Keratinocyte (primary cell): ENCODE measurements around the gene STAMBPL1. TPM values are rescaled to one million over a fixed set of nuclear protein-coding genes. Genes with fewer than 3 reads are reported as not detected.

ENCODE experiments used
- DNase-seq: peaks from one replicate; pipeline ENCODE4 v3.0.0-alpha.2; 2011; ENCODE audit warnings: low read depth, missing footprints, low spot score
- FAIRE-seq: peaks from 2 replicates; lab custom pipeline; 2011; peaks lifted over from hg19 to GRCh38; lab: Jason Lieb, UNC
- H2AFZ ChIP-seq: 2 replicates; pipeline ENCODE4 v1.6.0; 2012; ENCODE audit warnings: low read length, control low read depth, inconsistent platforms; ENCODE audit not compliant: control insufficient read depth
- H3K27ac ChIP-seq: 2 replicates; pipeline ENCODE4 v1.5.1; 2011; ENCODE audit warnings: low read length; ENCODE audit not compliant: control insufficient read depth, insufficient read depth
- H3K27me3 ChIP-seq: 3 replicates; pipeline ENCODE4 v1.6.0; 2011; ENCODE audit warnings: low read length; ENCODE audit not compliant: control insufficient read depth, insufficient read depth; ENCODE audit errors: extremely low read depth
- H3K36me3 ChIP-seq, 2 experiments: 2 replicates in 1 of 2; 3 replicates in 1 of 2; pipeline ENCODE4 v1.5.1; 2011; ENCODE audit warnings: low read length in 2 of 2, mild to moderate bottlenecking in 1 of 2; ENCODE audit not compliant: control insufficient read depth in 2 of 2, insufficient read depth in 2 of 2; ENCODE audit errors: extremely low read depth in 1 of 2
- H3K4me1 ChIP-seq: 3 replicates; pipeline ENCODE4 v1.5.1; 2011; ENCODE audit warnings: low read length; ENCODE audit not compliant: control insufficient read depth, insufficient read depth; ENCODE audit errors: extremely low read depth
- H3K4me2 ChIP-seq: 3 replicates; pipeline ENCODE4 v1.6.0; 2011; ENCODE audit warnings: low read depth, low read length; ENCODE audit not compliant: control insufficient read depth, insufficient read depth; ENCODE audit errors: extremely low read depth
- H3K4me3 ChIP-seq, 3 experiments: fragments of 200-600 bp in 1 of 3; sonication (generic) in 1 of 3; 2 replicates in 2 of 3; 3 replicates in 1 of 3; pipeline ENCODE4 v1.5.1; 2011 to 2016; ENCODE audit warnings: low read length in 3 of 3, mild to moderate bottlenecking in 3 of 3, control low read depth in 2 of 3, inconsistent platforms in 1 of 3, low read depth in 1 of 3, mixed read lengths in 1 of 3, mixed run types in 1 of 3, moderate library complexity in 1 of 3; ENCODE audit not compliant: control insufficient read depth in 2 of 3, insufficient read depth in 2 of 3; ENCODE audit errors: extremely low read depth in 1 of 3
- H3K79me2 ChIP-seq: 2 replicates; pipeline ENCODE4 v1.6.0; 2012; ENCODE audit warnings: low read length; ENCODE audit not compliant: control insufficient read depth, insufficient read depth
- H3K9ac ChIP-seq: 3 replicates; pipeline ENCODE4 v1.6.0; 2011; ENCODE audit warnings: low read length; ENCODE audit not compliant: control insufficient read depth, insufficient read depth; ENCODE audit errors: extremely low read depth
- H3K9me1 ChIP-seq: 3 replicates; pipeline ENCODE4 v1.6.0; 2011; ENCODE audit warnings: low read length; ENCODE audit not compliant: control insufficient read depth, insufficient read depth; ENCODE audit errors: extremely low read depth
- H3K9me3 ChIP-seq: 2 replicates; pipeline ENCODE4 v1.5.1; 2012; ENCODE audit warnings: low read depth, low read length; ENCODE audit not compliant: control insufficient read depth
- H4K20me1 ChIP-seq: 3 replicates; pipeline ENCODE4 v1.6.0; 2011; ENCODE audit warnings: low read length; ENCODE audit not compliant: control insufficient read depth, insufficient read depth; ENCODE audit errors: extremely low read depth
- EZH2 ChIP-seq: IDR thresholded peaks from one replicate; pipeline ENCODE4 v1.6.1; 2012; ENCODE audit warnings: inconsistent platforms, mild to moderate bottlenecking, low read length, moderate library complexity
- dilution Hi-C: fragments of 300-500 bp; cut with MboI; formaldehyde crosslinking; loops from one replicate; pipeline ENCODE4 v1.7.0; 2020; ENCODE audit warnings: low sequenced_read_pairs; ENCODE audit not compliant: extremely low pct_ligation_motif_present
- polyA plus RNA-seq, 5 experiments: library from polyadenylated mRNA; depleted of rRNA in 3 of 5; stranded (reverse) in 3 of 5; stranded (forward) in 1 of 5; unstranded in 1 of 5; fragments of >200 nt; gene quantifications; 1 replicate in 1 of 5; 2 replicates in 3 of 5; 3 replicates in 1 of 5; pipeline versions ENCODE4 v1.2.1 to v1.2.3, GENCODE V29; 2011 to 2012; ENCODE audit warnings: missing spikeins in 2 of 5, low read depth in 1 of 5, low replicate concordance in 1 of 5
- TF ChIP-seq, protein P1 (sequence below), 3 experiments: IDR thresholded peaks in 1 of 3; conservative IDR thresholded peaks in 1 of 3; optimal IDR thresholded peaks in 1 of 3; 2 replicates in 2 of 3; 3 replicates in 1 of 3; pipeline versions ENCODE3 to v1.5.1; 2011; ENCODE audit warnings: low read length in 3 of 3, mild to moderate bottlenecking in 3 of 3, moderate library complexity in 2 of 3, control low read depth in 1 of 3, inconsistent platforms in 1 of 3; ENCODE audit not compliant: insufficient read depth in 2 of 3; ENCODE audit errors: extremely low read depth in 1 of 3

Gene STAMBPL1
- polyA plus RNA-seq, 1 donor (not counting 4 experiments of a cell fraction or from before 2014, with no cell fraction given): 9.0 TPM

DNA sequence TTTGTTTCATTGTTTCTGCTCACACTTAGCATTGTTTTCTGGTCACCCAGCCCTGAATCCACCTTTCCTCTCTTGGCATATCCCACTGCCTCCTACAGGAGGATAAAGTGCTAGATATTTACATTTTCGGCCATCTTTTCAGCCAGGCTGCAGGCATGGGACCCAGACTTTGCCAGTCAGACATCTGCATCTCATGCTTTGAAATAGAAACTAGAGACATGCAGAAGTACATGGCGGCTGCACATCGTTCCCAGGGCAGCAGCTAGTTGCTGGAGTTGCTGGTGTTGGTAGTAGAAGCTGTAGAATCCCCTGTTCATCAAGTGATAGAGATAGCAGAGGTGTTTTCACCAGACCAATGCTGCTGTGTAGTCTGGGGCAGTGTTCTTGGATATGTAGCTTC is 18.7 kb downstream of the STAMBPL1 start:
- H3K4me1 ChIP-seq: peaks cover 4% of the 10 kb centered on the region
- no peak for TF ChIP-seq EZH2
- DNase-seq (no peak), FAIRE-seq (no peak)
- H3K4me2 ChIP-seq: no peak overlapping the region
- H3K4me3 ChIP-seq: no peak overlapping the region
- H3K9me3 ChIP-seq: no peaks in the 10 kb centered on the region
- no peaks in the 10 kb centered on the region for H3K27me3 ChIP-seq
- no peak overlapping the region for H3K27ac ChIP-seq
- no peak overlapping the region for H3K9ac ChIP-seq
- no peaks in the 10 kb centered on the region for H3K9me1 ChIP-seq
- H4K20me1 ChIP-seq: no peaks in the 10 kb centered on the region
- H2AFZ ChIP-seq: no peak overlapping the region
- dilution Hi-C loops: no loop called here
- no peaks in the 10 kb centered on the region for H3K79me2 ChIP-seq
- peaks cover 0 to 5% of the 10 kb centered on the region in 2 experiments for H3K36me3 ChIP-seq

DNA sequence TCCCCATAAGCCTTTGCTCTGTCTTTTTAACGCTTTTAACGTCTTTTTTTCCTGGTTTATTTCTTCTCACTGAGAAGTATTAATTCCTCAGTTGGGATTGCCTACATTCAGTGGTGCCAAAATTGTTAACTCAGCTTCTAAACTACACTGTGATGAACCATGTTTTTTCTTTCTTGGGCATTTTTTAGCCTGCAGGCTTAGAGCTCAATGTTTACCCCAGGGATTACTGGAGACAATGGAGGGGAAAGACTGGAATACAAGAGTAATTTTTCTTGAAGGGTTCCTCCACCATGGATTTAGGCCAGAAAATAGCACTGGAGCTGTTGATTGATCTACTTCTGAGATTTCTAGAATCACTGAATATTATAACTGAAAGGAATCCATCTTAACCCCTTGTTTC is 19.8 kb downstream of the STAMBPL1 start:
- peaks cover 0 to 10% of the 10 kb centered on the region in 2 experiments for H3K36me3 ChIP-seq
- no peak overlapping the region for H2AFZ ChIP-seq
- no peaks in the 10 kb centered on the region for H3K9me3 ChIP-seq
- no peaks in the 10 kb centered on the region for H3K9me1 ChIP-seq
- TF ChIP-seq, protein P1, sequence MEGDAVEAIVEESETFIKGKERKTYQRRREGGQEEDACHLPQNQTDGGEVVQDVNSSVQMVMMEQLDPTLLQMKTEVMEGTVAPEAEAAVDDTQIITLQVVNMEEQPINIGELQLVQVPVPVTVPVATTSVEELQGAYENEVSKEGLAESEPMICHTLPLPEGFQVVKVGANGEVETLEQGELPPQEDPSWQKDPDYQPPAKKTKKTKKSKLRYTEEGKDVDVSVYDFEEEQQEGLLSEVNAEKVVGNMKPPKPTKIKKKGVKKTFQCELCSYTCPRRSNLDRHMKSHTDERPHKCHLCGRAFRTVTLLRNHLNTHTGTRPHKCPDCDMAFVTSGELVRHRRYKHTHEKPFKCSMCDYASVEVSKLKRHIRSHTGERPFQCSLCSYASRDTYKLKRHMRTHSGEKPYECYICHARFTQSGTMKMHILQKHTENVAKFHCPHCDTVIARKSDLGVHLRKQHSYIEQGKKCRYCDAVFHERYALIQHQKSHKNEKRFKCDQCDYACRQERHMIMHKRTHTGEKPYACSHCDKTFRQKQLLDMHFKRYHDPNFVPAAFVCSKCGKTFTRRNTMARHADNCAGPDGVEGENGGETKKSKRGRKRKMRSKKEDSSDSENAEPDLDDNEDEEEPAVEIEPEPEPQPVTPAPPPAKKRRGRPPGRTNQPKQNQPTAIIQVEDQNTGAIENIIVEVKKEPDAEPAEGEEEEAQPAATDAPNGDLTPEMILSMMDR (optimal IDR thresholded peaks at IDR 0.05 in 1 of 3, IDR thresholded peaks at IDR 0.05 in 1 of 3, conservative IDR thresholded peaks at IDR 0.05 in 1 of 3; ENCODE audit: extremely low read depth in 1 of 3, insufficient read depth in 2 of 3, low read length in 3 of 3): no peak
- H3K27ac ChIP-seq: no peak overlapping the region
- no peaks in the 10 kb centered on the region for H4K20me1 ChIP-seq
- no peak overlapping the region for H3K4me3 ChIP-seq
- dilution Hi-C loops: no loop called here
- FAIRE-seq (no peak), DNase-seq (no peak)
- peaks cover 4% of the 10 kb centered on the region for H3K4me1 ChIP-seq
- H3K79me2 ChIP-seq: no peaks in the 10 kb centered on the region
- H3K4me2 ChIP-seq: no peak overlapping the region
- no peak overlapping the region for H3K9ac ChIP-seq
- H3K27me3 ChIP-seq: no peaks in the 10 kb centered on the region
